COLO668 (cell line): ENCODE measurements around the gene CPPED1.

Experiments
- DNase-seq: peaks from one replicate; lab custom pipeline; 2025; ENCODE audit not compliant: unreplicated experiment; lab: John Stamatoyannopoulos, UW

CPPED1 gene

GRCh38 chr16:12611916-12612597, 191.6 kb downstream of the CPPED1 start:
- DNase-seq, result no peak

GRCh38 chr16:12611006-12611477, 192.6 kb downstream of the CPPED1 start:
- no peak for DNase-seq

- DNase-seq, result no peak
Observed at GRCh38 chr16:12609937-12610699, 193.6 kb downstream of the CPPED1 start.
